IPS-18c (cell line): ENCODE data around the gene HOXB6.

ENCODE experiments used
- H3K4me3 ChIP-seq: 2 replicates; pipeline ENCODE4 v1.7.0; 2013; ENCODE audit warnings: low read depth, mild to moderate bottlenecking, low read length, moderate library complexity; ENCODE audit not compliant: insufficient read depth
- H3K9me3 ChIP-seq: one replicate; pipeline ENCODE4 v1.6.1; 2013; ENCODE audit warnings: mild to moderate bottlenecking, low read length, moderate library complexity; ENCODE audit not compliant: control insufficient read depth, insufficient read depth

Gene HOXB6

GRCh38 chr17:48568499-48569239 lies 36.1 kb downstream of the HOXB6 start:
- H3K4me3 ChIP-seq: no peak overlapping the region
- H3K9me3 ChIP-seq: no peaks in the 10 kb centered on the region

- no peaks in the 10 kb centered on the region for H3K9me3 ChIP-seq
- H3K4me3 ChIP-seq: no peak overlapping the region
Observed at GRCh38 chr17:48567646-48568354, 37.0 kb downstream of the HOXB6 start.

- H3K4me3 ChIP-seq: no peak overlapping the region
- H3K9me3 ChIP-seq: no peaks in the 10 kb centered on the region
Observed at GRCh38 chr17:48567209-48567608, 37.6 kb downstream of the HOXB6 start.

GRCh38 chr17:48566717-48567116 lies 38.1 kb downstream of the HOXB6 start:
- no peak overlapping the region for H3K4me3 ChIP-seq

GRCh38 chr17:48565925-48566710 lies 38.7 kb downstream of the HOXB6 start:
- Histone ChIP-seq H3K9me3 (no peaks in the 10 kb centered on the region), H3K4me3 (no peak overlapping the region)

More at GRCh38 chr17:48566717-48567116, 38.1 kb downstream of the HOXB6 start:
- no peaks in the 10 kb centered on the region for H3K9me3 ChIP-seq

- no peaks in the 10 kb centered on the region for H3K9me3 ChIP-seq
- no peak overlapping the region for H3K4me3 ChIP-seq
Observed at GRCh38 chr17:48565022-48565554, 39.7 kb downstream of the HOXB6 start.

GRCh38 chr17:48564188-48565021 lies 40.4 kb downstream of the HOXB6 start:
- no peak overlapping the region for H3K4me3 ChIP-seq
- no peaks in the 10 kb centered on the region for H3K9me3 ChIP-seq

GRCh38 chr17:48563867-48564187 lies 41.0 kb downstream of the HOXB6 start:
- no peak overlapping the region for H3K4me3 ChIP-seq

GRCh38 chr17:48563385-48563838 lies 41.4 kb downstream of the HOXB6 start:
- Histone ChIP-seq H3K4me3 (no peak overlapping the region), H3K9me3 (no peaks in the 10 kb centered on the region)

More at GRCh38 chr17:48563867-48564187, 41.0 kb downstream of the HOXB6 start:
- no peaks in the 10 kb centered on the region for H3K9me3 ChIP-seq

GRCh38 chr17:48562934-48563333 lies 41.9 kb downstream of the HOXB6 start:
- no peaks in the 10 kb centered on the region for H3K9me3 ChIP-seq
- H3K4me3 ChIP-seq: no peak overlapping the region

- no peaks in the 10 kb centered on the region for H3K9me3 ChIP-seq
- H3K4me3 ChIP-seq: no peak overlapping the region
Observed at GRCh38 chr17:48561884-48562810, 42.6 kb downstream of the HOXB6 start.

GRCh38 chr17:48559840-48560817 lies 44.7 kb downstream of the HOXB6 start:
- Histone ChIP-seq H3K9me3 (no peaks in the 10 kb centered on the region), H3K4me3 (no peak overlapping the region)

GRCh38 chr17:48559122-48559839 lies 45.5 kb downstream of the HOXB6 start:
- no peak overlapping the region for H3K4me3 ChIP-seq

GRCh38 chr17:48558831-48559121 lies 46.0 kb downstream of the HOXB6 start:
- no peak overlapping the region for H3K4me3 ChIP-seq
- H3K9me3 ChIP-seq: no peaks in the 10 kb centered on the region

More at GRCh38 chr17:48559122-48559839, 45.5 kb downstream of the HOXB6 start:
- no peaks in the 10 kb centered on the region for H3K9me3 ChIP-seq
